Gastrocnemius medialis (tissue), 4 donors: Measurements from ENCODE around the gene EWSR1. TPM values are rescaled to one million over a fixed set of nuclear protein-coding genes. Genes with fewer than 3 reads are reported as not detected.
"Not testable (repeated sequence)": the region's sequence is repeated elsewhere in the genome, so short reads cannot be mapped to it uniquely, and the experiment has no call there.

ENCODE experiments used
- ATAC-seq, 2 donors: fragments of 150-250 bp; one replicate each; pipeline ENCODE4 v1.9.1; 2016
- DNase-seq, 2 donors: peaks; one replicate each; pipeline ENCODE4 v3.0.0-alpha.2; 2019
- H3K27ac ChIP-seq, 4 donors: fragments of 200-600 bp; sonication (generic); 1 replicate in 1 of 4; 2 replicates in 3 of 4; pipeline ENCODE4 v1.5.1; 2016 to 2018; ENCODE audit warnings: mild to moderate bottlenecking in 2 of 4, moderate library complexity in 1 of 4
- H3K27me3 ChIP-seq, 3 donors: fragments of 200-600 bp; sonication (generic) in 2 of 3; 1 replicate in 1 of 3; 2 replicates in 2 of 3; pipeline versions ENCODE4 v1.5.1 to v1.6.0; 2016 to 2019; ENCODE audit warnings: mild to moderate bottlenecking in 1 of 3, moderate library complexity in 1 of 3
- H3K36me3 ChIP-seq, 2 donors: fragments of 200-600 bp; sonication (generic) in 1 of 2; one replicate each; pipeline ENCODE4 v1.5.1; 2017 to 2018
- H3K4me1 ChIP-seq, 2 donors: fragments of 200-600 bp; sonication (generic) in 1 of 2; one replicate each; pipeline ENCODE4 v1.5.1; 2016 to 2017; ENCODE audit warnings: mild to moderate bottlenecking in 2 of 2
- H3K4me3 ChIP-seq, 4 donors: fragments of 200-600 bp; sonication (generic) in 3 of 4; 1 replicate in 1 of 4; 2 replicates in 3 of 4; pipeline ENCODE4 v1.5.1; 2016 to 2019; ENCODE audit warnings: mild to moderate bottlenecking in 2 of 4
- H3K9me3 ChIP-seq, 3 donors: fragments of 200-600 bp; sonication (generic) in 2 of 3; 1 replicate in 1 of 3; 2 replicates in 2 of 3; pipeline ENCODE4 v1.5.1; 2016 to 2019
- POLR2A ChIP-seq, 2 donors: fragments of 450-650 bp; IDR thresholded peaks; one replicate each; pipeline ENCODE4 v1.6.1; 2017; ENCODE audit warnings: antibody characterized with exemption in 2 of 2, mild to moderate bottlenecking in 2 of 2, moderate library complexity in 2 of 2
- in situ Hi-C, 4 donors: fragments of 200-750 bp; cut with MboI; loops; one replicate each; pipeline versions ENCODE4 v1.15.0 to v1.8.0; 2017; ENCODE audit warnings: low sequenced_read_pairs in 4 of 4
- intact Hi-C: fragments of 100-400 bp; cut with DNase I; formaldehyde crosslinking; loops from one replicate; pipeline ENCODE4 v1.15.1; 2023; ENCODE audit warnings: low total_unique reads
- total RNA-seq, 4 donors: library from RNA; depleted of rRNA; stranded (reverse); fragments of >200 nt; gene quantifications; one replicate each; pipeline versions ENCODE4 v1.1.0 to v1.2.3, GENCODE V29; 2016
- TF ChIP-seq, protein P1 (sequence below), 5 experiments: fragments of 450-650 bp in 3 of 5; fragments of 200-600 bp in 2 of 5; sonication (generic) in 2 of 5; IDR thresholded peaks in 4 of 5; conservative IDR thresholded peaks in 1 of 5; 1 replicate in 4 of 5; 2 replicates in 1 of 5; pipeline ENCODE4 v1.5.1; 2016 to 2019; ENCODE audit warnings: antibody characterized with exemption in 5 of 5, mild to moderate bottlenecking in 3 of 5, moderate library complexity in 3 of 5

Gene EWSR1, protein sequence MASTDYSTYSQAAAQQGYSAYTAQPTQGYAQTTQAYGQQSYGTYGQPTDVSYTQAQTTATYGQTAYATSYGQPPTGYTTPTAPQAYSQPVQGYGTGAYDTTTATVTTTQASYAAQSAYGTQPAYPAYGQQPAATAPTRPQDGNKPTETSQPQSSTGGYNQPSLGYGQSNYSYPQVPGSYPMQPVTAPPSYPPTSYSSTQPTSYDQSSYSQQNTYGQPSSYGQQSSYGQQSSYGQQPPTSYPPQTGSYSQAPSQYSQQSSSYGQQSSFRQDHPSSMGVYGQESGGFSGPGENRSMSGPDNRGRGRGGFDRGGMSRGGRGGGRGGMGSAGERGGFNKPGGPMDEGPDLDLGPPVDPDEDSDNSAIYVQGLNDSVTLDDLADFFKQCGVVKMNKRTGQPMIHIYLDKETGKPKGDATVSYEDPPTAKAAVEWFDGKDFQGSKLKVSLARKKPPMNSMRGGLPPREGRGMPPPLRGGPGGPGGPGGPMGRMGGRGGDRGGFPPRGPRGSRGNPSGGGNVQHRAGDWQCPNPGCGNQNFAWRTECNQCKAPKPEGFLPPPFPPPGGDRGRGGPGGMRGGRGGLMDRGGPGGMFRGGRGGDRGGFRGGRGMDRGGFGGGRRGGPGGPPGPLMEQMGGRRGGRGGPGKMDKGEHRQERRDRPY
- 100 to 1,000 TPM; 192 to 269 (median 202) TPM for total RNA-seq

DNA sequence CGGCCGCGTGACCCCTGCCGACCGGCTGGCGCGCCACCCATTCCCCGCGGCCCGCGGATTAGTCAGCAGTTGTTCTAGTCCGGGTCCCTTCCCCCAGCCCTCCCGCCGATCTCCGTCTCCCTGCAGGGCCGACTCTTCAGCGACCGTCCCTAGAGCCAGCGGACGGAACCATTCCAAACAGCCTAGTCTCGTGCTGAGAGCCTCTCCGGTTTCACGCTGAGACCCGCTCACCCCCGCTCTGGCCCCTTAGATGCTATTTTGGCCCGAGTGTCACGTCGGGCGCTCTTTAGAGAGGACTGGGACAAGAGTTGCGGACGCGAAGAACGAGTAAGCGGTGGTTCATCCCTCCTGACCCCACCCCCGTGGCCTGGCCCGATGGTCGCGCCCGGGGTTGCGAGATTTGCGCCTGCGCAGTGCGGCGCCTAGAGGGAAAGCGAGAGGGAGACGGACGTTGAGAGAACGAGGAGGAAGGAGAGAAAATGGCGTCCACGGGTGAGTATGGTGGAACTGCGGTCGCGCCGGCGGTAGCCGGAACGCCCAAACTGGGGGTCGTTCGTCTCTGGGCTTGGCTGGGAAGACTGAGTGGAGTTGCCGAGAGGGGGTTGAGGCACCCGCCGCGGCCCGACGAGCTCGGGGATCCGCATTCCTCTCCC is at the start of gene EWSR1, which contains the start of gene RHBDD3:
TSS of gene EWSR1 (plus strand) at position 411 of the 653 bp plus-strand sequence. CDS start at position 480, 69 bp downstream.
TSS of gene RHBDD3 (minus strand) at position 124 of the 653 bp plus-strand sequence. CDS start 2,355 bp downstream, outside the sequence.
- Histone ChIP-seq H3K27ac (peak within 1 kb of the TSS; percentile 97 to 100 (median 98)), H3K36me3 (peaks cover 0 to 17% of the 10 kb centered on the region in 2 donors), H3K9me3 (no peaks in the 10 kb centered on the region), H3K4me1 (peaks cover 49 to 57% of the 10 kb centered on the region in 2 donors), H3K4me3 (peak within 1 kb of the TSS; percentile 83 to 97 (median 94)), H3K27me3 (no peaks in the 10 kb centered on the region)
- TF ChIP-seq, protein P1, sequence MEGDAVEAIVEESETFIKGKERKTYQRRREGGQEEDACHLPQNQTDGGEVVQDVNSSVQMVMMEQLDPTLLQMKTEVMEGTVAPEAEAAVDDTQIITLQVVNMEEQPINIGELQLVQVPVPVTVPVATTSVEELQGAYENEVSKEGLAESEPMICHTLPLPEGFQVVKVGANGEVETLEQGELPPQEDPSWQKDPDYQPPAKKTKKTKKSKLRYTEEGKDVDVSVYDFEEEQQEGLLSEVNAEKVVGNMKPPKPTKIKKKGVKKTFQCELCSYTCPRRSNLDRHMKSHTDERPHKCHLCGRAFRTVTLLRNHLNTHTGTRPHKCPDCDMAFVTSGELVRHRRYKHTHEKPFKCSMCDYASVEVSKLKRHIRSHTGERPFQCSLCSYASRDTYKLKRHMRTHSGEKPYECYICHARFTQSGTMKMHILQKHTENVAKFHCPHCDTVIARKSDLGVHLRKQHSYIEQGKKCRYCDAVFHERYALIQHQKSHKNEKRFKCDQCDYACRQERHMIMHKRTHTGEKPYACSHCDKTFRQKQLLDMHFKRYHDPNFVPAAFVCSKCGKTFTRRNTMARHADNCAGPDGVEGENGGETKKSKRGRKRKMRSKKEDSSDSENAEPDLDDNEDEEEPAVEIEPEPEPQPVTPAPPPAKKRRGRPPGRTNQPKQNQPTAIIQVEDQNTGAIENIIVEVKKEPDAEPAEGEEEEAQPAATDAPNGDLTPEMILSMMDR (IDR thresholded peaks at IDR 0.05 in 4 of 5, conservative IDR thresholded peaks at IDR 0.05 in 1 of 5): peak in 2 of 5 experiments; percentile 28 to 29
- TF ChIP-seq POLR2A (IDR thresholded peaks at IDR 0.05): peak; percentile 85 to 89
- DNase-seq (peak; percentile 95 to 97), ATAC-seq (peak; percentile 92 to 93)
- in situ Hi-C loops: no loop called here
- intact Hi-C loops: loop anchor here (1.0 to 5.0 kb wide), 5 partner anchors 38 to 1346 kb away; partner anchors contain the start of genes GAS2L1, KREMEN1 and NF2

DNA sequence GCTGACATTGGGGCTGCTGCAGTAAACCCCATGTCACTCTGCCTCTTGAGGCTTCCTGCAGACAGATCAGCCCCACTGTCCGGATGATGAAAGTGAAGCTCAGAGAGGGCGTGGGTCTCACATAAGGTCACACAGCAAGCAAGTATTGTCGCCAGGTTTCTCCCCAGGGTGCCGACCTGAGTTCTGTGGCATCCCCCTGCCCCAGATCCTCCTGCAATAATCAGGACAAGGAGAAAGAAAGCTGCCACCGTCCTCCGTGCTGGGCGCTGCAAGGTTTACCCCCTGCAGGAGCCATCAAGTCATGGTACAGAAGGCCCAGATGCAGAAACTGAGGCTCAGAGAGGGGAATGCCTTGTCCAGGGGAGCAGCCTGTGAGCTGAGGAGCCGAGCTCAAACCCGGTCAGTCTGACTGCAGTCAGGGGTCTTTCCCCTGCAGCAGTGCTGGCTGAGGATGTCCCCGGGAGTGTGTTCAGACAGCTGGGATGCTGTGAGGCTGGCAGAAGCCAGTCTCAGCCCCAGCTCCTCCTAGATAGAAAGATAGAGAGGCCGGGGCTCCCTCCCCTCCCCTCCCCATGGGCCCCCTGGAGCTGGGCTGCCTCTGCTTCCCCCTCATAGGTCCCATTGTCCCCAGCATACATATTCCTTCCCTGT is 49.2 kb upstream of the EWSR1 start:
- intact Hi-C loops: no loop called here
- in situ Hi-C loops: no loop called here
- no peaks in the 10 kb centered on the region for H3K27me3 ChIP-seq

DNA sequence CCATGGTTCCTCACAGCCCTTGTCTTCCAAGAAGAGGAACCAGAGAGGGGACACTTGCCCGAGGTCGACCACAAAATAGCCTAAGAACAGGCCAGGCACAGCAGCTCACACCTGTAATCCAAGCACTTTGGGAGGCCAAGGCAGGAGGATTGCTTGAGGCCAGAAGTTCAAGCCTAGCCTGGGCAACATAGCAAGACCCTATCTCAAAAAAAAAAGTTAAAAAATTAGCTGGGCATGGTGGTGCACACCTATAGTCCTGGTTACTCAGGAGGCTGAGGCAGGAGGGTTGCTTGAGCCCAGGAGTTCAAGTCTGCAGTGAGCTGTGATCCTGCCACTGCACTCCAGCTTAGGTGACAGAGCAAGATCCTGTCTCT is 48.7 kb upstream of the EWSR1 start:
- ATAC-seq, H3K4me3 ChIP-seq, H3K9me3 ChIP-seq, in situ Hi-C loops, H3K36me3 ChIP-seq, H3K27ac ChIP-seq, H3K27me3 ChIP-seq, intact Hi-C loops, DNase-seq, H3K4me1 ChIP-seq: not testable (repeated sequence)

More for the DNA sequence above, 49.2 kb upstream of the EWSR1 start:
- no peak for ATAC-seq
- H3K36me3 ChIP-seq: no peaks in the 10 kb centered on the region
- H3K9me3 ChIP-seq: no peaks in the 10 kb centered on the region
- no peak for TF ChIP-seq POLR2A (IDR thresholded peaks at IDR 0.05)
- TF ChIP-seq, protein P1 (IDR thresholded peaks at IDR 0.05 in 4 of 5, conservative IDR thresholded peaks at IDR 0.05 in 1 of 5): no peak
- no peak overlapping the region for H3K4me3 ChIP-seq
- H3K27ac ChIP-seq: no peak overlapping the region
- DNase-seq: no peak
- H3K4me1 ChIP-seq: no peaks in the 10 kb centered on the region

DNA sequence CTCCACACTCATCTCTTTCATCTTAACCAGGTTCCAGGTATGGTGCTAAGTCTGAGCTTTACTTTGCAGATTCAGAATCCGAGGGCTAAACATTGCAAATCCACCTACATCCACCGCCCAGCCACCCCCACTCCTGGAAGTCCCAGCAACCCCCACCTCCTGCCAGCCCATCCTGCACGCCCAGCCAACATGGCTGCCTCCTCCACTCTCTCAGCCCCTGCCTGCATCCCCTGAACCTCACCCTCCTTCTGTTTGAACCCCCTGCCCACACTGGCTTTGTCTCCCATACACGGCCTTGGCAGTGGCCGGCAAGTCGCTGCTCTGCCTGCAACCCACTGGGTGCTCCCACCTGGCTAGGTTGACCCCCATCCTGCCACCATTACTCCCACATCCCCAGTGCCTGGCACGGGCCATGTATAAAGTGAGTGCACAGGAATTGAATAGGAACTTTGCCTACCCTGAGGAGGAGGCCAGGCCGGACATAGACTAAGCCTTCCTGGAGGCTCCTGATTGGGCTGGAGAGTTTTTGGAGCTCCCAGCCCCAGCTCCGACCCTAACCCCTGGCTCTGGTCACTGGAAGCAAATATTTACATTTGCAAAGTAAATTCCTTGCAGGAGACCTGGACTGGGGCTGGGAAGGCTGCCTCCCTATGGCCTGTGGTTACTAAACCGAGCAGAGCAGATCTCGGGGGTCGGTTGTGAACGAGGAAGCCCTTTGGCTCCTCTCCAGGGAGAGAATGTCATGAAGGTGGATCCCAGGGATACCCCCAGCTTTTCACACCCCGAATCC is 48.0 kb upstream of the EWSR1 start:
- no peak for ATAC-seq
- in situ Hi-C loops: no loop called here
- Histone ChIP-seq H3K36me3 (no peaks in the 10 kb centered on the region), H3K27me3 (no peaks in the 10 kb centered on the region), H3K4me3 (no peak overlapping the region), H3K27ac (no peak overlapping the region), H3K4me1 (peaks cover under 1 to 2% of the 10 kb centered on the region in 2 donors), H3K9me3 (no peaks in the 10 kb centered on the region)
- intact Hi-C loops: no loop called here
- no peak for DNase-seq
- no peak for TF ChIP-seq POLR2A (IDR thresholded peaks at IDR 0.05)
- TF ChIP-seq, protein P1 (IDR thresholded peaks at IDR 0.05 in 4 of 5, conservative IDR thresholded peaks at IDR 0.05 in 1 of 5): no peak
